CD4-positive, alpha-beta T cell (primary cell): ENCODE measurements around the gene PRM1. TPM values are rescaled to one million over a fixed set of nuclear protein-coding genes. Genes with fewer than 3 reads are reported as not detected.

Source experiments
- ATAC-seq: fragments of 200-7000 bp; cut with Tn5 transposase; one replicate; pipeline ENCODE4 v1.10.0; 2022; ENCODE audit warnings: mild to moderate bottlenecking; ENCODE audit not compliant: poor library complexity
- CTCF ChIA-PET: fragments of 350-600 bp; sonication (Branson Sonifier 250); formaldehyde crosslinking; loops from one replicate; lab custom pipeline; 2021; ENCODE audit warnings: antibody characterized with exemption, inconsistent platforms; lab: Charles Lee
- POLR2A ChIA-PET: fragments of 350-600 bp; sonication (Branson Sonifier 250); formaldehyde crosslinking; loops from one replicate; lab custom pipeline; 2021; ENCODE audit warnings: antibody characterized with exemption, inconsistent platforms; lab: Charles Lee
- DNase-seq, 14 experiments: peaks; one replicate each; pipeline ENCODE4 v3.0.0-alpha.2; 2013 to 2020; ENCODE audit warnings: mixed read lengths in 2 of 14
- H3K27ac ChIP-seq, 2 donors: one replicate each; pipeline versions ENCODE4 v1.5.1 to v1.7.0; 2013; ENCODE audit warnings: low read length in 2 of 2, low read depth in 1 of 2, mild to moderate bottlenecking in 1 of 2
- H3K27me3 ChIP-seq, 2 experiments: 1 replicate in 1 of 2; 2 replicates in 1 of 2; pipeline versions ENCODE4 v1.6.1 to v1.7.0; 2013; ENCODE audit warnings: low read length in 2 of 2, control low read depth in 1 of 2, mild to moderate bottlenecking in 1 of 2, moderate library complexity in 1 of 2; ENCODE audit not compliant: insufficient read depth in 2 of 2, control insufficient read depth in 1 of 2
- H3K36me3 ChIP-seq: one replicate; pipeline ENCODE4 v1.6.1; 2013; ENCODE audit warnings: low read length, control low read depth; ENCODE audit not compliant: insufficient read depth
- H3K4me1 ChIP-seq: one replicate; pipeline ENCODE4 v1.6.1; 2013; ENCODE audit warnings: low read length, control low read depth; ENCODE audit not compliant: insufficient read depth
- H3K4me3 ChIP-seq: one replicate; pipeline ENCODE4 v1.5.1; 2013; ENCODE audit warnings: mild to moderate bottlenecking, low read length, moderate library complexity
- H3K9me3 ChIP-seq, 2 experiments: 1 replicate in 1 of 2; 2 replicates in 1 of 2; pipeline versions ENCODE4 v1.6.1 to v1.7.0; 2013; ENCODE audit warnings: low read length in 2 of 2, mild to moderate bottlenecking in 2 of 2, control low read depth in 1 of 2, moderate library complexity in 1 of 2; ENCODE audit not compliant: control insufficient read depth in 1 of 2, insufficient read depth in 1 of 2
- H3K27ac Mint-ChIP-seq: one replicate; pipeline ENCODE4 v1.8.0; 2020; ENCODE audit warnings: mixed read lengths
- H3K27me3 Mint-ChIP-seq: one replicate; pipeline ENCODE4 v1.8.0; 2021; ENCODE audit warnings: mixed read lengths
- H3K36me3 Mint-ChIP-seq: one replicate; pipeline ENCODE4 v1.8.0; 2021; ENCODE audit warnings: low read depth, mixed read lengths
- H3K4me1 Mint-ChIP-seq: one replicate; pipeline ENCODE4 v1.8.0; 2021; ENCODE audit warnings: low read depth, mixed read lengths
- H3K4me3 Mint-ChIP-seq: one replicate; pipeline ENCODE4 v1.8.0; 2020; ENCODE audit warnings: mild to moderate bottlenecking, mixed read lengths
- H3K9me3 Mint-ChIP-seq: one replicate; pipeline ENCODE4 v1.8.0; 2020; ENCODE audit warnings: mixed read lengths
- CTCF ChIP-seq: fragments of 200-600 bp; IDR thresholded peaks from one replicate; pipeline ENCODE4 v1.8.0; 2022; ENCODE audit warnings: antibody characterized with exemption, mild to moderate bottlenecking
- intact Hi-C, 2 experiments: fragments of 100-400 bp; cut with DNase I in 1 of 2; cut with micrococcal nuclease in 1 of 2; formaldehyde crosslinking; loops; one replicate each; pipeline versions ENCODE4 v1.15.1 to v1.9.0; 2023 to 2025; cut with DNase I, micrococcal nuclease
- total RNA-seq, 174 experiments: library from RNA in 2 of 174; stranded (reverse) in 2 of 174; gene quantifications; one replicate each; pipeline ENCODE4 v1.2.3 and lab custom pipeline; 2021 to 2026

PRM1 gene
- total RNA-seq, 2 experiments from 2014 or later: not detected

DNA sequence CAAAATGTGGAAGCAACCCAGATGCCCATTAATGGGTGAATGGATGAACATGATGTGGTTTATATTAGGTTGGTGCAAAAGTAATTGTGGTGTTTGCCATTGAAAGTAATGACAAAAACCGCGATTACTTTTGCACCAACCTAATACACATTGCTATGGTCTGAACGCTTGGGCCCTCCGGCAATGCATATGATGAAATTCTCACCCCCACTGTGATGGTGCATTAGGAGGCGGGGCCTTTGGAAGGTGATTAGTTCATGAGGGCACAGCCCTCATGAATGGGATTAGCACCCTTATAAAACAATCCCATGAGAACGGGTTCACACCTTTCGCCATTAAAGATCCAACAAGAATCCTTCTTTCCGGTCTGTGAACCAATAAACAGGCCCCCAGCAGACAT is 25.3 kb upstream of the PRM1 start:
- no peak overlapping the region for H3K4me3 Mint-ChIP-seq

DNA sequence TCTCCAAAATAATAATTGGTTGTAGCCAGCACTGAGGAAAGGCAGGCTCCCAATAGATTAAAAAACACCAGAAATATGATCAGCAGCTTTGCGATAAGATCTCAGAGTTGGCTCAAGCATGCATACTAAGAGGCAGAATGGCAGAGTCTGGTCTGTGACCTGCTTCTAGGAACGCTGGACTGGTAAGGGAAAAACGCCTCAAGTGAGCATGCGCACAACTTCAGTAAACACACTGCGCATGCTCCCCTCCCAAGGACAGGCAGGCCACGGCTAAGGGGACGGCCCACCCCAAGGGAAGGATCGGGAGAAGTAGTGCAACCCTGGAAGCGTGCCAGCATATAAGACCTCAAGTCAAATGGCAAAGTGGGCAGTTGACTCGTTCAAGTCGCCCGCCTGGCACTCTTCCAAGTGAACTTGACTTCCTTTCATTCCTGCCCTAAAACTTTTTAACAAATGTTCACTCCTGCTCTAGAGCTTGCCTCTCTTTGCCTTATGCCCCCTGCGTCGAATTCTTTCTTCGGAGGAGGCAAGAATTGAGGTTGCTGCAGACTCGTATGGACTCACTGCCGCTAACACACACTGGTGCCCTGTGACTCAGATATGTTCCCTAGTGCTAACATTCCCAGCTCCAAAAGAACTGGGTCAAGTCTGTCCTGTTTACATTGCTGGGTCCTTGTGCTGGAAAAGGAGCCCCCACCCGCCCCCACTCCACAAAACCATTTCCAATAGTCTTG is 22.4 kb upstream of the PRM1 start:
- TF ChIP-seq CTCF: no peak
- Mint-ChIP-seq H3K27ac (no peak overlapping the region), H3K4me3 (no peak overlapping the region), H3K36me3 (no peaks in the 10 kb centered on the region), H3K9me3 (no peaks in the 10 kb centered on the region), H3K4me1 (peaks cover 6% of the 10 kb centered on the region), H3K27me3 (no peaks in the 10 kb centered on the region)
- no peak for DNase-seq
- Histone ChIP-seq H3K9me3 (no peaks in the 10 kb centered on the region), H3K4me3 (no peak overlapping the region), H3K4me1 (peaks cover 8% of the 10 kb centered on the region), H3K36me3 (no peaks in the 10 kb centered on the region), H3K27me3 (no peaks in the 10 kb centered on the region), H3K27ac (no peak overlapping the region)
- CTCF ChIA-PET: no interaction called here
- POLR2A ChIA-PET: no interaction called here
- intact Hi-C loops: no loop called here
- ATAC-seq: no peak

More for the DNA sequence above, 25.3 kb upstream of the PRM1 start:
- no peak overlapping the region for H3K27ac ChIP-seq
- H3K4me3 ChIP-seq: no peak overlapping the region
- DNase-seq: no peak
- H3K27me3 Mint-ChIP-seq: no peaks in the 10 kb centered on the region
- no peaks in the 10 kb centered on the region for H3K27me3 ChIP-seq
- intact Hi-C loops: no loop called here
- no peak for ATAC-seq
- H3K4me1 ChIP-seq: peaks cover 21% of the 10 kb centered on the region
- CTCF ChIA-PET: no interaction called here
- H3K36me3 Mint-ChIP-seq: no peaks in the 10 kb centered on the region
- TF ChIP-seq CTCF: no peak
- H3K9me3 ChIP-seq: no peaks in the 10 kb centered on the region
- H3K27ac Mint-ChIP-seq: no peak overlapping the region
- peaks cover 11% of the 10 kb centered on the region for H3K4me1 Mint-ChIP-seq
- POLR2A ChIA-PET: no interaction called here
- H3K9me3 Mint-ChIP-seq: no peaks in the 10 kb centered on the region
- no peaks in the 10 kb centered on the region for H3K36me3 ChIP-seq

- no peaks in the 10 kb centered on the region for H3K27me3 Mint-ChIP-seq
- no peaks in the 10 kb centered on the region for H3K9me3 Mint-ChIP-seq
- Histone ChIP-seq H3K9me3 (no peaks in the 10 kb centered on the region), H3K4me3 (no peak overlapping the region), H3K4me1 (peaks cover 11% of the 10 kb centered on the region), H3K36me3 (no peaks in the 10 kb centered on the region), H3K27ac (no peak overlapping the region), H3K27me3 (no peaks in the 10 kb centered on the region)
- H3K36me3 Mint-ChIP-seq: no peaks in the 10 kb centered on the region
- peaks cover 12% of the 10 kb centered on the region for H3K4me1 Mint-ChIP-seq
- TF ChIP-seq CTCF: no peak
- ChIA-PET CTCF (no interaction called here), POLR2A (no interaction called here)
- intact Hi-C loops: no loop called here
- DNase-seq (no peak), ATAC-seq (no peak)
- H3K4me3 Mint-ChIP-seq: no peak overlapping the region
- H3K27ac Mint-ChIP-seq: no peak overlapping the region
Measured at GRCh38 chr16:11302977-11303376, 21.8 kb upstream of the PRM1 start.
